GM19351 (cell line): ENCODE results near the gene LENG9.

Source experiments
- ATAC-seq: cut with Tn5 transposase; IDR thresholded peaks from one replicate; pipeline ENCODE4 v1.9.1; 2021; ENCODE audit warnings: mild to moderate bottlenecking, moderate library complexity; ENCODE audit not compliant: unreplicated experiment

Gene LENG9

DNA sequence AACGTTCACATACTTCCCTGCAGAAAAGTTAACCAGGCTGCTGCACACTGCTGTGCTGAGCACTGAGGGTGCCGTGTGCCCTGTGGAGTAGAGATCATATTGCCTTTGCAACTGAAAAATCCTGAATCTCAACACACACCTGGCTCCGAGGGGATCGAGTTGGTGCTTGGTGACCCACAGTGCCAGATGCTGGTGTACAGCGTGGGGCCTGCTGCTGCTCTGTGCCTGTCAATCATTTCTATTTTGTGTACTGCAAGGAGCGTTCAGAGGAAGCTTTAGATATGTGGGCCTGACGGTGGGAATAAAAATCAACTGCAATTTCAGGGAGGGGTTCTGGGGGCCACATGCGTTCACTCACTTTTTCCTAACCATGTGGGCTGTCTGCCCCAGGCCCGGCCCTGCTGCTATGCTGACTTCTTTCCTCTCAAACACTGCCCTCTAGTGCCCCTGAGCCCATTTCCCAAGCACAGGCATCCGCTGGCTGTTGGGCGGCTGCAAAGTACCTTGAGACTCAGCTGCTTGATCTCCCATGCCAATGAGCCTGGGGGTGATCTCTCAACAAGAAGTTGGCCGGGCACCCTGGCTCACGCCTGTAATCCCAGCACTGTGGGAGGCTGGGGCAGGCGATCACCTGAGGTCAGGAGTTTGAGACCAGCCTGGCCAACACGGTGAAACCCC is 24.3 kb downstream of the LENG9 start:
- no peak for ATAC-seq

DNA sequence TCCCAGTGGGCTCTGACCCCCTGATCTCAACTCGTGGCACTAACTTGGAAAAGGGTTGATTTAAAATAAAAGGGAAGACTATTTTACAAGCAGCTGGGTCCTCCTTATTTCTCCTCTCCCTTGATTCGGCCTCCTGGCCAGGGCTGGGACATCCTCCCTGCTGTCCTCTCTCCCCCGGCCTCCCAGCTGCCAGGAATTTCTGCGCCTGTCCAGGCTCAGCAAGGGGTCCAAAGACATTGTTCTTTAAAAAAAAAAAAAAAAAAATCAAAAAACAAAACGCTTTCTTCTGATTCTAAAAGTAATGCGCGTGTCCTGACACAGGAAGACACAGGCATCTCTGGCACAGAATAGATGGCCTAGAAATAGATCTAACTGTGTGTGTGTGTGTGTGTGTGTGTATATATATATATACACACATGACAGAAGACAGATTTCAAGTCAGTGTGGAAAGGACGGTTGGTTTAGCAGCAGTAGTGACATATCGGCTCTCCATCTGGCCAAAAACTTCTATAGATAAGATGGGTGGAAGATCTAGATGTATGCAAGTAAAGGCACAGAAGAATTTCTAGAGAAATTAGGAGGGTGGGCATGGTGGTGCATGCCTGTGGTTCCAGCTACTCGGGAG is 26.8 kb downstream of the LENG9 start:
- no peak for ATAC-seq

DNA sequence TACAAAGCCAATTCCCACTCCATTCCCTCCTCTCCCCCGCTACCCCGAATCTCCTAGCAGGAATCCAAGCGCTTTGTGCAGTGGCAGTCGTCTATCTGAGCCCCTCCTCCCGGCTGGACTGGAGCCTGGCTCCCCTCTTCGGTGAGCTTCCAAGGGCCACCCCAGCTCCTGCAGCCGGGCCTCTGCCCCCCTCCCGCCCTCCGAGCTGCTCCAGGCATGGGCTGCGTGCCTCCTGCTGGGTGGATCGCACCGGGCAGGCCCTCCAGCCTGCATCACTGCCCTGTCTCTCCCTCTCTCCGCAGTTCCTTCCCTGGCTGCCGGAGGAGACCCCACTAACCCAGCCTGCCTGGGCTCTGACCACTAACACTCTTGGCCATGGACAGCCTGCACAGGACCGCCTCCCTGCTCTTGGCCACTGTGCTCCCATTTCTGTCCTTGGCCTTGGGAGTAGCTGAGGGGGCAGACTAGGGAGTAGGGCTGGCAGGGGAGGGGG is 27.5 kb downstream of the LENG9 start:
- no peak for ATAC-seq

DNA sequence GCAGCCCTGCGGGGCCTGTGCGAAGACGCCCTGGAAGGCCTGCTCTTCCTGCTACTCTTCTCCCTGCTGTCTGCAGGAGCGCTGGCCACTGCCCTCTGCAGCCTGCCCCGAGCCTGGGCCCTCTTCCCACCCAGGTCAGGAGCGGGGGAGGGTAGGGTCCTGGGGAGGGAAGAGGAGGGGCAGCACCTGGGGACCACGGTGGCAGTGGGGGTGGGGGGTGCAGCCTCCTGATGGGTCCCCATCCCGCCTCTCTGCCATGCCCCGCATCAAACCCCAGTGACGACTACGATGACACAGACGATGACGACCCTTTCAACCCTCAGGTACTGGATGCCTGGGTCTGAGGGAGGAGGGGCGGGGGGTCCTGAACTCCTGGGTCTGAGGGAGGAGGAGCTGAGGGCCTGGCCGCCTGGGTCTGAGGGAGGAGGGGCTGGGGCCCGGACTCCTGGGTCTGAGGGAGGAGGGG is 28.0 kb downstream of the LENG9 start:
- ATAC-seq = no peak

DNA sequence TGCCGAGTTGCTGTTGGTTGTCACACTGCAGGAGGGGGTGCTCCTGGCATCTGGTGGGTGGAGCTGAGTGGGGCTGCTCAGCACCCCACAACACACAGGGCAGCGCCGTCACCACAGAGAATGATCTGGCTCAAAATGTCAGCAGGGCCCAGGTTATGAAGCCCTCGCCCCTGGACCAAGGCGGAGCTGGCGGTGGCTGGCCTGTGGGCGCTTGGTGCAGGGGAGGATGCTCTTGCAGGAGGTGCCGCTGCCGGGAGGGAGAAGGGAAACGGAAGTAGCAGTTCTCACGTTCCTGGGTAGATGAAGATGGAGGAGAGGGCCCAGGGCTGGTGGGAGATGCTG is 28.7 kb downstream of the LENG9 start:
- no peak for ATAC-seq

DNA sequence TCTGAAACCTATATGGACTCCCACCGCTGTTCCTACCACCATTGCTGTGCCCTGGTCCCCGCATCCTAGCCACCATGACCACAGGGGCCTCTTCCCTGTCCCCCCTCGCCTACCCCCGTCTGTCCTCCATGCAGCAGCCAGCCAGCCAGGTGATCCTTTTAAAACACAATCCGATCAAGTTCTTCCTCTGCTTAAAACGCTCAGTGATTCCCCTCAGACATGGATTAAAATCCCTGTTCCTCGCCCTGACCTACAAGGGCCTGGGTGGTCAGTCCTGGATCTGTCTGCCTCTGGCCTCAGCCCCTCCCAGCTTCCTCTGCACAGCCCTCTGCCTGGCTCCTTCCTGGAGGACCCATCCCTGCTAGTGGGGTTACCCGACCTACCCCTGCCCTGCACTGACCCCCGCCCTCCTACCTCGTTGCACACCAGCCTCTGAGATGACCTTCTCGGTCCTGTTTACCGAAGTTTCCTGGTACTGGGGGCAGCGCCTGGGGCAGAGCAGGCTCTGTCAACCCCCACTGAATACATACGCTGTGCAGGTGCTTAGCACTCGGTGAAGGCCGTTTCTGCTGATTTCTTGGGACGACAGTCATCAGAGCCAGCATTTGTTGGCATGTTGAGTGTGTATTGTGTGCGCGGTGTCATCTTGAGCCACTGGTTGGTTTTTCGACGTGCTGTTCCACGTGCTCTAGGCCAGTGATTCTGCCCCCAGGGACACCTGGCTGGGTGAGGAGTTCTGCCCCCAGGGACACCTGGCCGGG is 29.3 kb downstream of the LENG9 start:
- ATAC-seq = no peak

DNA sequence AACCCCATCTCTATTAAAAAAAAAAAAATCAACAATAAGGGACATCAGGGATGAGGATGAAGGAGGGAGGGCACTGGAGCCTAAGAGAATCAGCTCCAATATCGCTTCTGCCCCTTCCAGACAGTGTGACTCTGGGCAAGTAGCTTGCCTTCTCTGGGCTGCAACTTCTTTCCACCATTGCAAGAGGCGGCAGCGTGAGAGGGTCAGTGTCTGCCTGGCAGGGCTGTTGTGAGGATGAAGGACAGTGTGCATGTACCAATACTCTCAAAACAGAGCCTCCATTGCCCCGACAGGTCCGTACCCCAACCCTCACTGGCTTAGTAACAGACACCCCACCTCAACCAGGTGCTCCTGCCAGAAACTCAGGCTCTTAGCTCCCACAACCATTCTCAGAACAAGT is 29.9 kb downstream of the LENG9 start:
- ATAC-seq = no peak

DNA sequence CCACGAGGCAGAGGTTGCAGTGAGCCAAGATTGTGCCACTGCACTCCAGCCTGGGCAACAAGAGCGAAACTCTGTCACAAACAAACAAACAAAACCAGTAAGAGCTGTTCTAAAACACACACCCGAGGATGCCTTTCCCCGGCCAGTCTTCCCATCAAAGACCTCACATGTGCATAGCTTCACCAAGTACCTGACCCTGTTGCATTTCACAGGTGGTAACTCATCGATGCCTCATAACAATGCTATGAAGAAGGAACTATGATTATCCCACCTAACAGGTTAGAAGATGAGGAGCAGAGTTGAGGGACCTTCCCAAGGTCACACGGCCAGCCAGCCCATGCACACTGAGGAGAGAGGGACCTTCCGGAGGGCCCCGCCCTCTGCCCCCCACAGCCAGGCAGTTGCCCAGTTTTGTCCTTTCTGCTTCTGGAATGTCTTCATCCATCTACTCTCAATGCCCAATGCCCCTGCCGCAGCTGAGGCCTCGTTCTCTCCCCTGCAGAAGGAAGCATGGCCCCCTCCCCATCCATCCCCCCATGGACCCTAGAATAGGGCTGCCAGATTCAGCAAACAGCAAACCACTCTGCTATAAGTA is 31.3 kb downstream of the LENG9 start:
- ATAC-seq = no peak

DNA sequence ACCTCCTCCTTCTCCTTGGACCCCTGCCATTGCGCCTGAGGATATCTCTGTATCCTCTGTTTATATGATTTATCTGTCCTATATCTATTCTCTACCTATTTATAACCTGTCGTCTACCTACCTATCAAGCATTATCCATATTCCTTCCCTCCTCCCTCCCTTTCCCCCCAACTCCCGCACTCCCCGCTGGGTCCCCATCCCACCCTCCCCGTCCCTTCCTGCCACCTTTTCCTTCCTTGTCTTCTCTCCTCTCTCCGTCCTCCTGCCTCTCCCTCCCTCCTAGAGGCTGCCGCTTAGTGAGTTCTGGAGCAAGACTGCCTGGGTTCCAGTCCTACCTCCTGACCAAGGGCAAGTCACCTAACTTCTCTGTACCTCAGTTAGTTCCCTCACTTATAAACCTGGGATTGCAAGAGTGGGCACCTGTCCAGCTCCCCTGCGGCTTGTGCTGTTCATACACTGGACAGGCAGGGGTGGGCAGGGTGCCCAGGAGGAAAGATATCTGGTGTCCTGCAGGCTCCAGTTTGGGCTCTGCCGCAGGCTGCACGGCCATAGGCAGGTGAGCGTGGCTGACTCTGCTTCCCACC is 32.2 kb downstream of the LENG9 start:
- ATAC-seq = no peak

DNA sequence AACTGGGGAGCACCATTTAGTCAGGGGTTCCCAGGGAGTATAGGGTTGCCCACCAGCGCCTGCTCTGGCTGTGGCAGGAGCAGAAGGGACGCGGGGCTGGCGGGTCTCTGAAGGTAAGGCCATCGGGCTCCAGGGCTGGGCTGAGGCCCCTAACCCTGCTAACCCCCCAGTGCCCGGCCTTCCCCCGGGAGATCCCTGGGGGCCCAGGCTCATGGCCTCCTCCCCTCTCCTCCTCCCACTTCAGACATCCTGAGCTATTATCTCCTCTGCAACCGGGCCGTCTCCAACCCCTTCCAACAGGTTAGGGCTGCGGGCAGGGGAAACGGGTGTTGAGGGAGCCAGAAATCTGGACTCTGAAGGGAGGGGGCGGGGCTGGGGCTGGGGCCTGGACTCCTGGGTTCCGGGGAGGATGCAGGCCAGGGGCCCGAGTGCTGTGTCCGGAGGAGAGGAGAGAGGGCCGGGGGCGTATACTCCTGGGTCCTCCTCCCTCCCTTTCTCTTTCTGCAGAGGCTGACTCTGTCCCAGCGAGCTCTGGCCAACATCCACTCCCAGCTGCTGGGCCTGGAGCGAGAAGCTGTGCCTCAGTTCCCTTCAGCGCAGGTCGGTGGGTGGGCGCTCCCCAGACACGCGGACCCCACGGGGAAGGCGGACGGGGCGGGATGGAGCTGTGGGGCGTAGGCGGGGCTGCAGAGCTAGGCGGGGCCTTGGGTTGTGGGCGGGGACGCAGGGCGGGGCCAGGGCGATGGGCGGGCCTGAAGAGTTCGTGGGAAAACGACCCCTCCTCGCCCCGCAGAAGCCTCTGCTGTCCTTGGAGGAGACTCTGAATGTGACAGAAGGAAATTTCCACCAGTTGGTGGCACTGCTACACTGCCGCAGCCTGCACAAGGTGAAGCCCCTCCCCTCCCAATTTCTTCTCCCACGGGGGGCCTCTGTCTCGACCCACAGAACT is 33.0 kb downstream of the LENG9 start:
- ATAC-seq = no peak

DNA sequence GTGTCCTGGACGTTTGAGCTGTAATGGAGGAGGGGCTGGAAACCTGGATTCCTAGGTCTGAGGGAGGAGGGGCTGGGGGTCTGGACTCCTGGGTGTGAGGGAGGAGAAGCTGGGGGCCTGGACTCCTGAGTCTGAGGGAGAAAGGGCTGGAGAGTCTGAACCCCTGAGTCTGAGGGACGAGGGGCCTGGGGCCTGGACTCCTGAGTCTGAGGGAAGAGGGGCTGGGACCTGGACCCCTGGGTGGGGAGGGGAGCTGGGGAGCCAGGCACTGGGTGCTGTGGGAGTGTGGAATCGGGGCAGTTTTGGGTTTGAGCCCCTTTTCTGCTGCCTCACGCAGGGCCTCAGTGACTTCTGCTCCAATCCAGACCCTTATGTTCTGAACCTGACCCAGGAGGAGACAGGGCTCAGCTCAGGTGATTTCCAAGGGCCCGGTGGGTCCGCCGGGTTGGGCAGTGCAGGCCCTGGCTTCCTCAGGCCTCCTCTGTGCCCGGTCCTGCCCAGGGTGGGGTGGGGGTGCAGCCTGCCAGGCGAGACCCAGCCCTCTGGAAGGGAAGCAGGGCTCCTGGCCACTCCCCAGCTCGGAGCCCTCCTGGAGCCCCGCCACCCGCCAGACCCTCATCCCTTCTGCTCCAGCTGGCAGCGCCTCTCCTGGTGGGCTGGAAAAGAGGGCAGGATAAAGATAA is 33.9 kb downstream of the LENG9 start:
- ATAC-seq = no peak

DNA sequence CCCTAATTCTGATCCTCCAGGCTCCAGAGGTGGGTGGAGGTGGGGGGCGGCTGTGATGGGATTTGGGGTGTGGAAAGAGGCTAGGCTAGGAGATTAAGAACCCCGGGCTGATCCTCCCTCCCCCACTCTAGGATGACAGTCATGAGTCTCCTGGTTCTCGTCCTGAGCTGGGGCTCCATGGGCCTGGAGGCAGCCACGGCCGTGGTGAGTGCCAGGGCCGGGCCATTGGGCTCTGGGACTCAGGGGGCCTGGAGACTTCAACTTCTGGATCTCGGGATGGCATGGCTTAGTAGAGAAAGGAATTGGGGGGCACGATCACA is 34.4 kb downstream of the LENG9 start:
- no peak for ATAC-seq

DNA sequence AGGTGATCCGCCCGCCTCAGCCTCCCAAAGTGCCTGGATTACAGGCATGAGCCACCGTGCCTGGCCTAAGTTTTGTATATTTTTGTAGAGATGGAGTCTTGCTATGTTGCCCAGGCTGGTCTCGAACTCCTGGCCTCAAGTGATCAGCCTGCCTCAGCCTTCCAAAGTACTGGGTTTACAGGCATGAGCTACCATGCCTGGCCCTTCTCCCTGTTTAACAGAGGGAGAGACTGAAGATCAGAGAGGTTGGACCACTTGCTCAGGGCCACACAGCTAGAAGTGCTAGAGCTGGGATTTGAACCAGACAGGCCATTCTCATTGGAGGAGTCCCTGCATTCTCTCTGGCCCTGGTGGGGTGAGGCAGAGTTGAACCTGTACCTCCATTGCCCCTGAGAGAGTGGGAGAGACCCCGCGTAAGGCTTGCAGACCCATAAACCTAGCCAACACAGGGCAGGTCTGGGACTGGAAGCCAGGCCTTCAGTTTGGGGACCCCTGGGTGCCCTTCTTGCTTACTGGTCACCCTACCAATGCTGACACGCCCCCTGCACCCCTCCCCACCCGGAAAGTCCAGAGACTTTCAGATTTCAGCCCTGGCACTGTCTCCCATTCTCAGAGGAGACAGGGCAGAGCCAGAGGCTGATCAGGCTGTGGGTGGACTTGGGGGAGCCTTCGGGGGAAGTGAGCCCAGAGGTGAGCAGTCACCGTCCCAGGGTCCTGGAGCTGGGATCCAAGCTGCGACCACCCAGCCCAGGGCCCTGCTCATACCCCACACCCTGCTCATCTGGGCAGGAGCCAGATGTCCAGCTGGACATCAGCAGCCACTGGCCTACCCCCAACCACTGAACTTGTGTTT is 35.0 kb downstream of the LENG9 start:
- ATAC-seq = no peak

DNA sequence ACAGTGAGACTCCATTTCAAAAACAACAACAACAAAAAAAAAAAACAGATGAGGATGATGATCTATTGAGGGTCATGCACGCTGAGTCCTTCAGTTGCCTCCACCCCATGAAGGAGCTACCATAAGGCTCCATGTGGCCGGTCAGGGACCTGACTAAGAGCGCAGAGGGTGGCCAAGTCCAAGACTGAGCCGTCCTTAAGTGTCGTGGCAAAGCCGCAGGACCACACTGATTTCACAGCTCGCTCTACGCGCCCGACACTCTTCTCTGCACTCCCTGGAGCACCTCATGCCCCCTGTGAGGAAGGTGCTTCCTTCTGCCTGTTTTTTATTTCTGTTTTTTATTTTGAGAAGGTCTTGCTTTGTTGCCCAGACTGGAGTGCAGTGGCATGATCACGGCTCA is 36.0 kb downstream of the LENG9 start:
- no peak for ATAC-seq

DNA sequence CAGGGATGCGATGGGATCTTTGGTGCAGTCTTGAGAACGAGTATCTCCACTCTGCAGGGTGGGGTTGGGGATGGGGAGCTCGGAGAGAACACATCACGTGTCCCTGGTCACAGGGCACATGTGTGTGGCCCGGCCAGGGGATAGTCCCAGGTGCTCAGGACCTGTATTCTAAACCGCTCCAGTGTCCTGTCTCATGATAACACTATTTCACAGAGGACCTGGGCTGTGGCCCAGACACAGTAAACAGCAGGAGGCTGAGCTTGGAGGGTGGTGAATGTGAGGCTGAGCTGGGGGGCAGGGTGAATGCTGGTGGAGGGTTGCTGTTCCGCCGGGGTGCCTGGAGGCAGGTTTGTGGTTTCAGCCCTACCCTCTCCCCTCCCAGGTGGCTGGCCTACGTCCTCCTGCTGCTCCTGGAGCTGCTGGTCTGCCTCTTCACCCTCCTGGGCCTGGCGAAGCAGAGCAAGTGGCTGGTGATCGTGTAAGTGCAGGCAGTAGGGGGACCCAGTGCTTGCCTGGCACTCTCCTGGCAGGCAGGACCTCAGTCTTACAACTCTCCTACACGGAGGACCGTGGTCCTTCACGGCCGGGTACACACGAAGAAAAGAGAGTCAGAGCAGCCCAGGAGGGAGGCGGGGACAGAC is 37.2 kb downstream of the LENG9 start:
- no peak for ATAC-seq

DNA sequence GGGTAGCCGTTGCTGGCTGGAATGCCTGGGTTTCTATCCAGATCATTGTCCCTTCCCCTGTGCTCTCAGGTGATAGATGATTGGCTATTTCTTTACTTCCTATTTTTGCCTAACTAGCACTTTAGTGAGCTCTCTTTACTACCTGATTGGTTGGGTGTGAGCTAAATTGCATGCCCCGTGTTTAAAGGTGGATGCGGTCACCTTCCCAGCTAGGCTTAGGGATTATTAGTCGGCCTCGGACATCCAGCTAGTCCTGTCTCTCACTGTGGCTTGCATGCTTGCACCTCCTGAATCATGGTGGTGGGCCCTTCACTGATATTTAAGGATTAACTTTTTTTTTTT is 38.2 kb downstream of the LENG9 start:
- ATAC-seq = no peak

DNA sequence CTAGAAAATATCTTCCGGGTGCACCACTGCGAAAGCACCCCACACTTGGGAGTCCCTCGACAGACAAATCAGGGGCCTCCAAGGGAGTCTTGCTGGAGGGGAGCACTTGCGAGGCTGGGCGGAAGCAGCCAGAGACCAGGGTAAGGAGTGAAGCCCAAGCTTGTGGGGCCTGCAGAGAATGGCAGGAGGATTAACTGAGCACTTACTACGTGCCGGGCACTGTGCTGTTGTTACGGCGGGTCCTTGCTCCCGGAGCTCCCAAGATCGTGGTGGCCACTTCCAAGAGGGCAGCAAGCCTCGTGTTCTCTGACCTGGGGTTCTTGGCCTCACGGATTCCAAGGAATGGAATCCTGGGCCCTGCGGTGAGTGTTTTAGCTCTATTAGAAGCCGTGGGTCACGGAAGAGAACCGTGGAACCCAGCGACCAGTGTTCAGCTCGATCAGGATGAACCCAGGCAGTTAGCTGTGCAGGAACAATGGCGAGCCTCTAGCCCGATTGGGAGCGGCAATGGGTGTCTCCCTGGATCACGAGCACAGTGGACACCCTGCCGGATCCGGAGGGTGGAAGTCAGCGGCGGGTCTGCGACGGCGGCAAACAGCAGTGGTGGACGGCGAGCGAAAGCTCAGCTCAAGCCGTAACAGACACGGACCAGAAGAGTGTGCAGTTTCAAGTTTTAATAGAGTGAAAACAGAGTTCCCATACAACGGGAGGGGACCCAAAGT is 38.8 kb downstream of the LENG9 start:
- ATAC-seq = no peak

DNA sequence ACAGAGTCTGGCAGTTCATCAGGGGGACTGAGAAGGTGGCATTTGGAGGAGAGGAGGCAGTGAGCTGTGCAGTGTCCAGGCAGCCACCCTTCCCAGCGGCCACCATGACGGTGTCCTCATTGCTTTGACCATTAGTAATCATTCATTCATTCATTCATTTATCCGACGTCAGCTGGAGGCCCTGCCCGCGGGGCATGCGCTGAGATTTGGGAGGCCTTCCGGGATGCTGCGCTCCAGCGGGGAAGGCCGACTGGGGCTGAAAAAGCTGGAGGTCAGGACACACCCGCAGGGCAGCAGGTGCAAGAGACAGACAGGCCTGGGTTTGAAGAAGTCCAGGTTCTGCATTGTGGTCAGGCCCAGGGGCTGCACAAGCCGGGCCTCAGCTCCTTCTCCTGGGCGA is 39.4 kb downstream of the LENG9 start:
- no peak for ATAC-seq
